Measurements from ENCODE around the gene NINJ2.

The NINJ2 gene

DNA sequence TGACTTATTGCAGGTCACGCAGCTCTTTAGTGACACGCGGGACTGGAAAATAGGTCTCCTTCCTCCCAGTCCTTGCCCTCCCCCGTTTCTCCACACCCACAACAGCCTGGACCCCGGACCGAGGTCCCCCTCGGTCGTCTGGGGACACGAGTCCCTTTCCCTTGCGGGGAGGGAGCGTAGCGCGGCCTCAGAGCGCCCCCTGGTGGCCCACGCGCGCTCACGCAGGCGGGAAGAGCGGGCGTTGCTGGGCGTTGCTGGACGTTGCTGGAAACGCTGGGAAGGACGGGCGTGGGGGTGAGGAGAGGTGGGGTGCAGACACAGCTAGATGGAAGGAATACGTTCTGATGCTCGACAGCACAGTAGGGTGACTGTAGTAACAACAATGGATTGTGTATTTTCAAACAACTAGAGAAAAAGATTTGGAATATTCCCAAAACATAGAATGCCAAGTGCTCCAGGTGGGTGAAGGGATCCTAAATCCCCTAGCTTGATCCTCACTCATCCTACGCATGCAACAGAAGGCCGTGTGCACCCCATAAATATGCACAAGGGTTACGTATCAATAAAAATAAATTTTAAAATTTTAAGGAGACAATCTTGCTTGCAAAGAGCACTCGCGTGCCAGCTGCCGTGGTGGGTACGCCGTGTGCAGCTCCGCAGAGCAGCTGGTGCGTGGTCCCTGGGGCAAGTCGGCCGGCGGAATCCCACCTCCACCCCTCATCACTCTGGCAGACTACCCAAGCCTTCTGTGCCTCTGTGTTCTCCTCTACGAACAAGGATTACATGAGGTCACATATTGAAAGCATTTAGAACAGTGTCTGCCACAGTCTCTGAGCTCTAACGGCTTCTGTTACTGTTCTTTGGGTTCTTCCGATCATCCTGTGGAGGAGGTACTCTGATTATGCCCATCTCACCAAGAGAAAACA, 116.1 kb downstream of the NINJ2 start:
- Histone ChIP-seq H3K27ac (no peak overlapping the region), H3K4me1 (peaks cover 33% of the 10 kb centered on the region), H3K9me3 (no peaks in the 10 kb centered on the region), H3K4me2 (peak overlapping the region; percentile 66), H3K9ac (peak overlapping the region; percentile 29; the same call in 1 of the 2 replicates), H3K4me3 (no peak overlapping the region), H3K27me3 (no peaks in the 10 kb centered on the region), H3K36me3 (no peaks in the 10 kb centered on the region), H4K20me1 (no peaks in the 10 kb centered on the region)
- no peak for TF ChIP-seq Cebpa-rat (IDR thresholded peaks at IDR 0.05)

DNA sequence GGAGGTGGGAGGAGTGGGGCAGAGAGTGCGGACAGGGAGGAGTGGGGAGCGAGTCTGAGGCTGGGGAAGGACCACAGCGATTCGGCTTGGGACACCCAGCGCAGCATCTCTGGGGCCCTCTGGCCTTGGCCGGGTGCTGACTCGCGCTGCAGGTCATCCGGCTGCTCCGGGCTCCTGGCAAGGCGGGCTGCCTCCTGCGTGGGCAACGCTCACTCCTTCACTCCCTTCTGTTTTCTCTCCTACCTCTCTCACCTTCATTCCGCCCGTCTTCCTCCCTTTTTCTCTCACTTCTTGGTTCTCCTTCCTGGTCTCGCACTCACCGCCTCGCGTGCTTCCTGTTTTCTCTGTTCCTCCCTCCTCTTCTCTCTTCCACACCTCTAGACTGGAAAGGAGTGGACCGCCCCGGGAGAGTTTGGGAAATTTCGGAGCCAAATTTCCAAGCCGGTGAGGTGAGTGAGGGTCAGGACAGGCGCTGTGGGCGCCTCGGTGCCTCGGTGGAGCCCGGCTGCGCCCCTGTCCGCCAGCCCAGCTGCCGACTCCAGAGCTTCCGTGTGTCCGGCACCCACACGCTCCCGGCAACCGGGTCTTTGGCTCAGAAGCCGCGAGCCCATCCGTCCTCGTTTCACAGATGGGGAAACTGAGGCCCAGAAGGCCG, 116.9 kb downstream of the NINJ2 start:
- Histone ChIP-seq H3K4me1 (peaks cover 32% of the 10 kb centered on the region), H3K27me3 (no peaks in the 10 kb centered on the region), H3K27ac (no peak overlapping the region), H3K9me3 (no peaks in the 10 kb centered on the region), H3K4me2 (peak overlapping the region; percentile 66), H3K36me3 (no peaks in the 10 kb centered on the region), H3K9ac (no peak overlapping the region), H3K4me3 (no peak overlapping the region), H4K20me1 (no peaks in the 10 kb centered on the region)
- TF ChIP-seq Cebpa-rat (IDR thresholded peaks at IDR 0.05) = no peak

DNA sequence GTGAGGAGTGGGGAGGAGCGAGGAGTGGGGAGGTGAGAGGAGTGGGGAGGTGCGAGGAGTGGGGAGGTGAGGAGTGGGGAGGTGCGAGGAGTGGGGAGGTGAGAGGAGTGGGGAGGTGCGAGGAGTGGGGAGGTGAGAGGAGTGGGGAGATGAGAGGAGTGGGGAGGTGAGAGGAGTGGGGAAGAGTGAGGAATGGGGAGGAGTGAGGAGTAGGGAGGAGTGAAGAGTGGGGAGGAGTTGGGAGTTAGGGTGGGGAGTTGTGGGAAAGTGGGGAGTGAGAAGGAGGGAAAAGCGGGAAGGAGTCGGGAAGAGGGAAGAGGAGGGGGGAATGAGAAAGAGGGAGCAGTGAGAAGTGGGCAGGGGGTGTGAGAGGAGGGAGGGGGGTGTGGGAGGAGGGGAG, 117.4 kb downstream of the NINJ2 start:
- TF ChIP-seq Cebpa-rat (IDR thresholded peaks at IDR 0.05) = no peak
- H4K20me1 ChIP-seq = no peaks in the 10 kb centered on the region
- no peak overlapping the region for H3K9ac ChIP-seq
- peaks cover 32% of the 10 kb centered on the region for H3K4me1 ChIP-seq
- no peaks in the 10 kb centered on the region for H3K27me3 ChIP-seq
- no peak overlapping the region for H3K4me2 ChIP-seq
- no peaks in the 10 kb centered on the region for H3K9me3 ChIP-seq
- no peak overlapping the region for H3K4me3 ChIP-seq
- H3K36me3 ChIP-seq = no peaks in the 10 kb centered on the region
- no peak overlapping the region for H3K27ac ChIP-seq

DNA sequence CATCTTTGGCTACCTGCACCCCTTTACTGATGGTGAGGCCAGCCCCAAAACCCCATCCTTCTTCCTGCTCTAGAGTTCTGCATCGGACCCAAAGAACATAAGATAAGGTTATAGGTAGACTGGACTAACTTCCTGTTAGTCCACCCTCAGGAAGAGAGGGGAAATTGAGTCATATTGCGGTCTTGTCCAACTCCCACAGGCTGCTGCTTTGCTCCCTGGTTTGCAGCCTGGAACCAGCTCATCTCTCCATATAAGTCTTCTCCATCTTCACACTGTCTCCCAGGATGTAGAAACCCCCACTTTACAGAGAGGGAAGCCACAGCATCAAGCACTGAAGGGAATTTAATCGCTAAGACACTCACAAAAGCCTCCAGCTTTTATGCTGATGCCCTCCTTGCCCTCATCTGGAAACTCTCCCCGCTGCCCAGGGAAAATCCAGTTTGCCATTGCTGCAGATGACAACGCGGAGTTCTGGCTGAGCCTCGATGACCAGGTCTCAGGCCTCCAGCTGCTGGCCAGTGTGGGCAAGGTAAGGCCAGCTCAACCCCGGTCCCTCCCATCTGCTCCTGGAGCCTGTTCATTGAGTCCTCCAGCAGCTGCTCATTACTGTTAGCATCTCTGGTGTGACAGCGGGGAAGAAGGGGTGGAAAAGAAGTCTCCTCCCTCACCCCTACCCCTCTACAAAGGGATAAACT, 118.2 kb downstream of the NINJ2 start:
- H3K27me3 ChIP-seq = no peaks in the 10 kb centered on the region
- no peaks in the 10 kb centered on the region for H4K20me1 ChIP-seq
- H3K9me3 ChIP-seq = no peaks in the 10 kb centered on the region
- no peak overlapping the region for H3K4me3 ChIP-seq
- peak overlapping the region; percentile 26; the same call in 1 of the 2 replicates for H3K4me2 ChIP-seq
- H3K9ac ChIP-seq = no peak overlapping the region
- H3K4me1 ChIP-seq = peaks cover 32% of the 10 kb centered on the region
- H3K27ac ChIP-seq = no peak overlapping the region
- H3K36me3 ChIP-seq = no peaks in the 10 kb centered on the region
- TF ChIP-seq Cebpa-rat (IDR thresholded peaks at IDR 0.05) = no peak

DNA sequence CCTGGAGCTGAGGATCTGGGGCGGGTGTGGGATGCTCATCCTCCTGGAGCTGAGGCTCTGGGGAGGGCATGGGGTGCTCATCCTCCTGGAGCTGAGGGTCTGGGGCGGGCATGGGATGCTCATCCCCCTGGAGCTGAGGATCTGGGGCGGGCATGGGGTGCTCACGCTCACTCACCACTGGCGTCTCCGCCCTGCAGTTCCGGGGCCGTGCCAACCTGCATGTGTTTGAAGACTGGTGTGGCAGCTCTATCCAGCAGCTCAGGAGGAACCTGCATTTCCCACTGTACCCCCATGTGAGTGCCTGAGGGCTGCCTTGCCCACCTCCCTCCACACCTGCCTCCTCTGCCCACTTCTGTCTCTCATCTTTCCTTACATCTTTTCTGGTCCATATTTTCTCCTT, 119.1 kb downstream of the NINJ2 start:
- Histone ChIP-seq H3K9me3 (no peaks in the 10 kb centered on the region), H3K4me3 (no peak overlapping the region), H3K4me1 (peaks cover 37% of the 10 kb centered on the region), H3K27me3 (no peaks in the 10 kb centered on the region), H3K4me2 (no peak overlapping the region), H4K20me1 (no peaks in the 10 kb centered on the region), H3K27ac (no peak overlapping the region), H3K9ac (no peak overlapping the region), H3K36me3 (no peaks in the 10 kb centered on the region)
- TF ChIP-seq Cebpa-rat (IDR thresholded peaks at IDR 0.05) = no peak

DNA sequence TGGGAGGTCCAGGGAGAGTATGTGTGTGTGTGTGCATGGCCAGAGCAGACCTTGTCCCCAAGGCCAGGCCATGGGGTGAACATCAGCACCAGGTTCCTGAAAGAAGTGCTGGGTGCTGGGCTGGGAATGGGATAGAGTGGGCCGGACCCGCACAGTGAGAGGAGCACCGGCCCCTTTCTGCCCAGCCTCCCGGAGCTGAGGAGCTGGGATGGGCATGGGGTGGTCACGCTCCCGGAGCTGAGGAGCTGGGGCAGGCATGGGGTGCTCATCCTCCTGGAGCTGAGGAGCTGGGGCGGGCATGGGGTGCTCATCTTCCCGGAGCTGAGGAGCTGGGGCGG, 120.2 kb downstream of the NINJ2 start:
- H4K20me1 ChIP-seq = no peaks in the 10 kb centered on the region
- no peak overlapping the region for H3K9ac ChIP-seq
- no peaks in the 10 kb centered on the region for H3K36me3 ChIP-seq
- no peak for TF ChIP-seq Cebpa-rat (IDR thresholded peaks at IDR 0.05)
- no peak overlapping the region for H3K4me2 ChIP-seq
- H3K27ac ChIP-seq = no peak overlapping the region
- peaks cover 46% of the 10 kb centered on the region for H3K4me1 ChIP-seq
- H3K4me3 ChIP-seq = no peak overlapping the region
- H3K27me3 ChIP-seq = no peaks in the 10 kb centered on the region
- H3K9me3 ChIP-seq = no peaks in the 10 kb centered on the region

DNA sequence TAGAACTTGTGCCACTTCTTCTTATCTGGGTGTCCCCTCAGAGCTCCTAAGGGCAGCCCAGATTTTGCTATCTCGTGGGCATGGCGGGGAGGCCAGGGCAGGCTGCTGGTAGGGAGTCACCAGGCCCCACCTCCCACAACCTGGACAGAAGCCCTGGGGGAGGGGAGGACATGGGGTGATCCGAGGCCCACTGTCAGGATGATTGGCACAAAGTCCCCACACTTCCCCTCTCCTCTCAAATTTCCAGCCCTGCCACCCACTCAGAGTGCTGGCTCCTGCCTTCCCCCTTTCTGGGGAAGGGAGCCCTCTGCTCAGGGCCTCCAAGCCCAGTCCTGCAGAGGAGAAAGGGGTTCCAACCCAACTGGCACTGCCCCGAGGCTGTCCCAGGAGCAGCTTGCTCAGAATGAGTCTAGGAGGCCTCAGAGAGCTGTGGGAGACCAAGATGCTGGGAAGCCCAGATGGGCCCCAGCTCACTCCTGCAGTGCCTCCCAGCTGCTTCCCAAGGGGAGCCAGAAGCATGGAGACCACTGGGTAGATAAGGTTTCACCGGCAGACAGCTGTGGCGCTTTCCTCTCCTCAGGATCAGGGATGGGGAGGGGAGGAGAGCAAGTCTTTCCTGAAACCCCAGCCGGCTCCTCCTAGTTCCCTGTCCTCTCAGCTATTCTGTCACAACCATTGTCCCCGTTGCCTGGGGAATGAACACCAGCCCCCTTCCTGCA, 120.7 kb downstream of the NINJ2 start:
- no peaks in the 10 kb centered on the region for H3K9me3 ChIP-seq
- no peak overlapping the region for H3K4me3 ChIP-seq
- no peak overlapping the region for H3K27ac ChIP-seq
- H3K4me1 ChIP-seq = peaks cover 41% of the 10 kb centered on the region
- no peaks in the 10 kb centered on the region for H3K36me3 ChIP-seq
- H3K27me3 ChIP-seq = no peaks in the 10 kb centered on the region
- H3K9ac ChIP-seq = no peak overlapping the region
- no peaks in the 10 kb centered on the region for H4K20me1 ChIP-seq
- no peak overlapping the region for H3K4me2 ChIP-seq
- no peak for TF ChIP-seq Cebpa-rat (IDR thresholded peaks at IDR 0.05)

DNA sequence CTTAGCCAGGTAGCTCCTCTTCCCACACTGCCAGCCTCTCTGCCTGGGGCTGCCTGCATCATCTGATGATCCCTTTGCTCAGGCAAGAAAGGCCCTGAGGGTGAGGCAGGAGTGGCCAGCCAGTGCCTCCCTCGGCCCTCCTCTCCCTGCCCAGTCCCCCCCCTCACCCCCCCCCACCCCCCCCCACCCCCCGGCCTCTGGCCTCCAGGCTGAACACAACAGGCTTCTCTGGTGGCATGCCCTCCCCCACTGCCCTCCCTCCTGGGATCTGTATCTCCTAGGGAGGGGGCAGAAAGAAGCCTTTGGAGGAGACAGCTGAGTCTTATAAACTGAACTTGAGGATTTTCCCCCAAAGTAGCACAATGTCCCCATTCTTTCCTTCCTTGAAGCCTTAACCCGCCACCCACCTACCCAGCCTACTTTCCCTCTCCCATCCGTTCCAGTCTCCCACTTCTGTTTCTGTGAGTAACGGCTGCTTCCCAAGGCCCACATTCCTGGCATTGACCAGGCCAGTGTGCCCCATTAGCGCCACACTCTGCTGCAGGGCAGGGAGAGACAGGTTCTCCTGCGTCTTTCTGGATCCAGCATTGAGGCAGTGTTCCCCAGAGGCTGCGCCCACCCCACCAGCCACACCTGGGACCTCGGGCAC, 121.4 kb downstream of the NINJ2 start:
- Histone ChIP-seq H4K20me1 (no peaks in the 10 kb centered on the region), H3K4me2 (no peak overlapping the region), H3K27me3 (no peaks in the 10 kb centered on the region), H3K9me3 (no peaks in the 10 kb centered on the region), H3K4me1 (peaks cover 33% of the 10 kb centered on the region), H3K4me3 (no peak overlapping the region), H3K27ac (no peak overlapping the region), H3K9ac (no peak overlapping the region), H3K36me3 (no peaks in the 10 kb centered on the region)
- TF ChIP-seq Cebpa-rat (IDR thresholded peaks at IDR 0.05) = no peak
